Right lobe of liver (tissue), 6 donors: ENCODE results near the gene SLC10A7. TPM values are rescaled to one million over a fixed set of nuclear protein-coding genes. Genes with fewer than 3 reads are reported as not detected.

ENCODE experiments used
- ATAC-seq, 4 donors: fragments of 200-7000 bp; cut with Tn5 transposase; one replicate each; pipeline ENCODE4 v1.9.1; 2020; ENCODE audit warnings: mild to moderate bottlenecking in 4 of 4, moderate library complexity in 4 of 4
- DNase-seq, 3 donors: peaks; one replicate each; pipeline ENCODE4 v3.0.0-alpha.2; 2020
- H3K27ac ChIP-seq, 3 donors: fragments of 200-600 bp; one replicate each; pipeline ENCODE4 v1.8.0; 2022
- H3K27me3 ChIP-seq, 2 donors: fragments of 200-600 bp; one replicate each; pipeline ENCODE4 v1.8.0; 2022
- H3K36me3 ChIP-seq, 4 donors: fragments of 200-600 bp; sonication (generic) in 1 of 4; one replicate each; pipeline versions ENCODE4 v1.5.1 to v1.8.0; 2017 to 2022; ENCODE audit warnings: control low read depth in 1 of 4
- H3K4me1 ChIP-seq, 4 donors: fragments of 200-600 bp; sonication (generic) in 1 of 4; one replicate each; pipeline versions ENCODE4 v1.5.1 to v1.8.0; 2017 to 2022; ENCODE audit warnings: control low read depth in 1 of 4
- H3K4me3 ChIP-seq, 3 donors: fragments of 200-600 bp; one replicate each; pipeline ENCODE4 v1.8.0; 2022
- H3K9me3 ChIP-seq, 4 donors: fragments of 200-600 bp; sonication (generic) in 1 of 4; one replicate each; pipeline versions ENCODE4 v1.5.1 to v1.8.0; 2017 to 2022; ENCODE audit warnings: control low read depth in 1 of 4
- POLR2A ChIP-seq: fragments of 450-650 bp; IDR thresholded peaks from one replicate; pipeline ENCODE4 v1.6.1; 2017; ENCODE audit warnings: antibody characterized with exemption, mild to moderate bottlenecking
- WGBS: methylation state at CpG from one replicate; pipeline ENCODE4 v1.1.6; 2018; ENCODE audit warnings: low coverage, low lambda C conversion rate; ENCODE audit not compliant: insufficient coverage; ENCODE audit errors: missing lambda C conversion rate; 5-methylcytosine and 5-hydroxymethylcytosine counted together
- intact Hi-C, 2 donors: fragments of 100-400 bp; cut with DNase I; formaldehyde crosslinking; loops; one replicate each; pipeline versions ENCODE4 v1.11.2 to v1.14.1; 2022
- total RNA-seq, 6 experiments: library from RNA; depleted of rRNA in 2 of 6; stranded (reverse); fragments of >200 nt in 2 of 6; fragmentation: NEBNext Ultra II Directional in 3 of 6; extraction: Animal tissue kit (Norgen Biotek cat#: 25700) in 3 of 6; gene quantifications; one replicate each; pipeline versions ENCODE4 v1.1.0 to v1.2.4, GENCODE V29; 2016 to 2023
- TF ChIP-seq, protein P1 (sequence below), 4 donors: fragments of 200-600 bp in 3 of 4; fragments of 450-650 bp in 1 of 4; IDR thresholded peaks; one replicate each; pipeline versions ENCODE4 v1.5.1 to v1.8.0; 2016 to 2022; ENCODE audit warnings: antibody characterized with exemption in 4 of 4, mild to moderate bottlenecking in 2 of 4
- donor health status: DM: no; HTN: yes; CAD: no.
- donor health status: DM: no; HTN: no; CAD: no.
- donor health status: DM: no; HTN: no; CAD: no.
- donor health status: DM: no; HTN: yes; CAD: no.
- donor health status: DM: no; HTN: yes; CAD: no.

The SLC10A7 gene
- total RNA-seq, 6 experiments from 2014 or later = 6.3 to 13.5 (median 9.5) TPM

DNA sequence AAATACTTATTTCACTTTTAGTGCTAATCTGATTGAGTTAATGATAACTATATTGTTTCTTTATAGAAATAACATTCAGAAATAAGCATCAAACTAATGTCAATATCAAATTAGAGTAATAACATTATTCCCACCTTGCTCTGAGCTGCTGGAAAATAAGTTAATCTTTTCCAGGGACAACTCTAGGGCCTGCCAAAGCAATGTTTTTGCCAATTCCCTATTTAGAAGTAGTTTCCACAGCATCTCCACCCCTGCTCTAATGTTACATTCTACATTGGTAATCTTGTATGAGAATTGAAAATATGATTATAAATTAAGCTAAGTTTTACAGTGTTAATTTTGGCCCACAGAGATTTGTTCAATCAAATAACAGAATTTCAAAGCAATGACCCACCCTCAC lies 239.1 kb downstream of the SLC10A7 start:
- no peak overlapping the region for H3K27ac ChIP-seq
- TF ChIP-seq POLR2A = no peak
- H3K9me3 ChIP-seq = no peaks in the 10 kb centered on the region
- H3K27me3 ChIP-seq = no peaks in the 10 kb centered on the region
- no peaks in the 10 kb centered on the region for H3K4me1 ChIP-seq
- intact Hi-C loops = no loop called here
- peaks cover 0 to 2% (median 0%) of the 10 kb centered on the region in 4 donors for H3K36me3 ChIP-seq
- no peak overlapping the region for H3K4me3 ChIP-seq
- DNase-seq = no peak
- no peak for ATAC-seq

DNA sequence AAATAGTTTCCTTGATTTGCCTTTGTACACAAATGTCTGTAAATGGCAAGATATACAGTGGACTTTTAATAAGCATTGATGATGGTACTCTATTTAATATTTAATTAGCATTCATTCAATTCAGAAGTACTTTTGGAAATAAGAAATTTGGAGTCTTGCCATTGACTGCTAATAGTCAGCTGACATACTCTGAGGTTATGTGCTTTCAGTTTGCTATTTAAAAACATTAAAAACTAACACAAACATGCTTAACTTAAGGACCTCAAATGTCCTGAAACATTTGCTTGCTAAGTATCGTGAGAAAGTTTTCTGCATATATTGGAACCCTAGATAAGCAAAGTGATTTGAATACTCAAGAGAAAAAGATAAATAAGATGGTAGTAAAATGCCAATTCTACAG lies 242.8 kb downstream of the SLC10A7 start:
- DNase-seq (no peak), ATAC-seq (no peak)
- Histone ChIP-seq H3K9me3 (no peaks in the 10 kb centered on the region), H3K4me1 (no peaks in the 10 kb centered on the region), H3K36me3 (no peaks in the 10 kb centered on the region), H3K4me3 (no peak overlapping the region), H3K27ac (no peak overlapping the region), H3K27me3 (no peaks in the 10 kb centered on the region)
- 94% methylated on average over 1 of the region's 1 CpG for WGBS
- TF ChIP-seq POLR2A = no peak
- TF ChIP-seq, protein P1, sequence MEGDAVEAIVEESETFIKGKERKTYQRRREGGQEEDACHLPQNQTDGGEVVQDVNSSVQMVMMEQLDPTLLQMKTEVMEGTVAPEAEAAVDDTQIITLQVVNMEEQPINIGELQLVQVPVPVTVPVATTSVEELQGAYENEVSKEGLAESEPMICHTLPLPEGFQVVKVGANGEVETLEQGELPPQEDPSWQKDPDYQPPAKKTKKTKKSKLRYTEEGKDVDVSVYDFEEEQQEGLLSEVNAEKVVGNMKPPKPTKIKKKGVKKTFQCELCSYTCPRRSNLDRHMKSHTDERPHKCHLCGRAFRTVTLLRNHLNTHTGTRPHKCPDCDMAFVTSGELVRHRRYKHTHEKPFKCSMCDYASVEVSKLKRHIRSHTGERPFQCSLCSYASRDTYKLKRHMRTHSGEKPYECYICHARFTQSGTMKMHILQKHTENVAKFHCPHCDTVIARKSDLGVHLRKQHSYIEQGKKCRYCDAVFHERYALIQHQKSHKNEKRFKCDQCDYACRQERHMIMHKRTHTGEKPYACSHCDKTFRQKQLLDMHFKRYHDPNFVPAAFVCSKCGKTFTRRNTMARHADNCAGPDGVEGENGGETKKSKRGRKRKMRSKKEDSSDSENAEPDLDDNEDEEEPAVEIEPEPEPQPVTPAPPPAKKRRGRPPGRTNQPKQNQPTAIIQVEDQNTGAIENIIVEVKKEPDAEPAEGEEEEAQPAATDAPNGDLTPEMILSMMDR (IDR thresholded peaks at IDR 0.05) = no peak
- intact Hi-C loops = no loop called here

DNA sequence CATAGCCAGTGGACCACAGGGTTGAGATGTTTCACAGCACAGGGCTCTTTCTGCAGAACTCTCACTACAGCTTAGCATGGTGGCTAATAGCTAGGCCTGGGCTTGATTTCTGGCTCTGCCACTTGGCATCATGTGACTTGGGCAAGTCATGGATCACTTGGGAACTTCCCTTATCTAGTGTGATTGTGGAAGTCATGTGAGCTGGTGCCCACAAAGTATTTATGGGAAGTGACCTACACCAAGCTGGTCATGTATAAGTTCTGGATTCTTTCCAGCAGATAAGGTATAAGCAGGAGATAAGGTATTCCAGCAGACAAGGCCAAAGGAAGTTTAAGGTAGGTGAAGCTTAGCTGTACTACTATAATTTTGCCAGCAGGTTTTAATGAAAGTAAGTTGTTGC lies 246.4 kb downstream of the SLC10A7 start:
- intact Hi-C loops = no loop called here
- no peak for ATAC-seq
- no peaks in the 10 kb centered on the region for H3K27me3 ChIP-seq
- no peaks in the 10 kb centered on the region for H3K4me1 ChIP-seq
- no peaks in the 10 kb centered on the region for H3K9me3 ChIP-seq
- no peak for DNase-seq
- no peak overlapping the region for H3K4me3 ChIP-seq
- H3K36me3 ChIP-seq = no peaks in the 10 kb centered on the region
- TF ChIP-seq, protein P1 (IDR thresholded peaks at IDR 0.05) = no peak
- no peak for TF ChIP-seq POLR2A
- H3K27ac ChIP-seq = no peak overlapping the region

DNA sequence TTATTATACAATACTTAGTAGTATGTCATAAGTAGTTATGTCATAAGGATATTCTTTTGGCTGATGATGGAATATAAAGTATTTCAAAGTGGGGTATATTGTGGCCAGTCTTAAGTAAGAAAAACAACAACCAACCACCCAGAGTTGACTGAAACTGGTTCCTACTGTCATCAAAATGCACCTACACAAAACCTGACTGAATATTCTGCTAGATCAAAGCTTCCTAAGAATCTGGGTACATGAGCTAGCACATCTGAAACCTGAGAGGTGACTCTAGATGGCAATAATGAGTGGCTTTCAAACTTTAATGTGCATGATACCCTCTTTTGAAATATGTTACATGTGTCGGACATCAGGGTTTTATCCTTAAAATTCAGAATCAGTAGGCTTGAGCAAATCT lies 247.0 kb downstream of the SLC10A7 start:
- H3K27ac ChIP-seq = no peak overlapping the region
- H3K27me3 ChIP-seq = no peaks in the 10 kb centered on the region
- H3K4me3 ChIP-seq = no peak overlapping the region
- H3K36me3 ChIP-seq = no peaks in the 10 kb centered on the region
- no peaks in the 10 kb centered on the region for H3K4me1 ChIP-seq
- TF ChIP-seq, protein P1 (IDR thresholded peaks at IDR 0.05) = no peak
- no peak for TF ChIP-seq POLR2A
- ATAC-seq = no peak
- H3K9me3 ChIP-seq = no peaks in the 10 kb centered on the region
- 100% methylated on average over 1 of the region's 1 CpG for WGBS
- no peak for DNase-seq
- intact Hi-C loops = no loop called here

DNA sequence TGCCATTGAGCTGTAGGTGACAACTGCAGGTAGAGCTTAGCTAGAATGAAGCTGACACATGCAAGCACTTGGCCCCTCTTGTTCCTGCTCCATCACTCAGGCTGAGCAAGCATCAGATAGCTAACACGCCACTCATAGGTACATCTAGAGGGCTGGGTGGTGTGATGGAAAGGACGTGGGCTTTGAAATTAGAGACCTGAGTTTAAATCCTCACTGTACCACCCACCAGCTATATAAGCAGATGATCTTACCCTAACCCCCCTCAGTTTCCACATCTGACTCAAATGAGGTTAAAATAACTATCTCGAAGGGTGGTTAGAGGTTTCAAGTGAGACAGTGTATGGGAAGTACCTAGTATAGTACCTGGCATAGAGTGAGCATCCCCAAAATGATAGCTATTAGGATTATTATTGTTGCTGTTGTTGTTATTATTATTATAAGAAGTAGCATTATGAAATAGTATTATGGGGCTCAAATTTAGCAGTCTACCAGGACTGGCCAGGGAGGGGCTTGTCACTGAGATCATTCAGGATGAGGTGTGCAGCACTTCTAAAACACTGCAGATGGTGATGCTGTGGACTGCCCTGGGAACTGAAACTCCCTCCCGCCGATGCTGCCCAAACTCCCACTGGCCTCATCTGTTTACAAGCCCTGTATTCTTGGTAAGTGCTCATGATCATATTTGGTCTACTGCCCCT lies 248.4 kb downstream of the SLC10A7 start:
- H3K4me3 ChIP-seq = no peak overlapping the region
- 80% methylated on average over 4 of the region's 5 CpGs for WGBS
- DNase-seq = no peak
- intact Hi-C loops = no loop called here
- H3K4me1 ChIP-seq = no peaks in the 10 kb centered on the region
- ATAC-seq = no peak
- H3K36me3 ChIP-seq = no peaks in the 10 kb centered on the region
- H3K27ac ChIP-seq = no peak overlapping the region
- H3K9me3 ChIP-seq = no peaks in the 10 kb centered on the region
- H3K27me3 ChIP-seq = no peaks in the 10 kb centered on the region
- TF ChIP-seq POLR2A = no peak
- TF ChIP-seq, protein P1 (IDR thresholded peaks at IDR 0.05) = no peak
